ENCODE data around the gene PI4KB. TPM values are rescaled to one million over a fixed set of nuclear protein-coding genes. Genes with fewer than 3 reads are reported as not detected.

Gene PI4KB
- total and polyA plus RNA-seq, 2 of the 4 experiments (the other 2 are of a cell fraction), result 82.4 to 94.5 TPM

GRCh38 chr1:151336556-151336955, 9.3 kb upstream of the PI4KB start:
- Histone ChIP-seq H3K14ac (replicated peaks; ENCODE audit: low read depth, low read length) (no peak overlapping the region), H3K9me3 (ENCODE audit: control insufficient read depth, insufficient read depth, low read length) (no peaks in the 10 kb centered on the region), H3K9me1 (ENCODE audit: insufficient read depth, low read length) (no peaks in the 10 kb centered on the region; the same call in 1 of the 2 replicates), H3K27me3 (ENCODE audit: control insufficient read depth, insufficient read depth, low read length) (no peaks in the 10 kb centered on the region), H3K56ac (ENCODE audit: extremely low read depth, insufficient read depth, low read length) (no peak overlapping the region), H3K23ac (ENCODE audit: low read depth, low read length) (0 out of 2 replicates have a peak overlapping the region, but pooled peaks have one; percentile 2), H4K91ac (ENCODE audit: insufficient read depth, low read depth, low read length) (no peak overlapping the region), H2BK15ac (ENCODE audit: low read depth, low read length) (no peak overlapping the region), H3K4ac (ENCODE audit: low read depth, low read length) (no peak overlapping the region), H4K5ac (ENCODE audit: low read depth, low read length) (no peak overlapping the region), H3K9ac (ENCODE audit: low read depth, low read length) (no peak overlapping the region), H3K4me1 (ENCODE audit: control insufficient read depth, insufficient read depth, low read length) (no peaks in the 10 kb centered on the region), H3K27ac (ENCODE audit: insufficient read depth, low read length) (no peak overlapping the region), H2AK5ac (ENCODE audit: low read depth, low read length) (no peak overlapping the region), H2AK9ac (replicated peaks; ENCODE audit: low read depth, low read length, poor library complexity) (no peak overlapping the region), H2AFZ (replicated peaks; ENCODE audit: low read length, poor library complexity) (no peak overlapping the region), H3K36me3 (ENCODE audit: control insufficient read depth, insufficient read depth, low read length) (no peaks in the 10 kb centered on the region), H4K8ac (ENCODE audit: low read depth in 2 of 2, low read length in 2 of 2) (no peak overlapping the region), H2BK5ac (ENCODE audit: low read depth, low read length, poor library complexity, severe bottlenecking) (no peak overlapping the region), H2BK20ac (ENCODE audit: low read depth, low read length) (no peak overlapping the region), H3K4me2 (ENCODE audit: low read depth, low read length) (no peak overlapping the region), H2BK120ac (ENCODE audit: low read depth, low read length) (no peak overlapping the region), H3K18ac (ENCODE audit: low read depth, low read length) (no peak overlapping the region), H3K79me1 (ENCODE audit: low read depth in 1 of 2, low read length in 2 of 2) (no peaks in the 10 kb centered on the region), H3K4me3 (ENCODE audit: insufficient read depth, low read depth, low read length) (no peak overlapping the region), H4K20me1 (ENCODE audit: insufficient read depth, low read length) (no peaks in the 10 kb centered on the region)
- intact Hi-C loops (cut with micrococcal nuclease), result no loop called here
- BruUV-seq (replicated peaks), result no TSS peak
- no peak for ATAC-seq (ENCODE audit: low read depth)
- no peak for DNase-seq
- in situ Hi-C loops (cut with MboI; ENCODE audit: low sequenced_read_pairs), result no loop called here
- WGBS, 2 experiments (ENCODE audit: extremely low coverage in 2 of 2, insufficient read length in 1 of 2), result no CpG with 5 or more reads among the region's 3 CpGs
- TF ChIP-seq CHD1 (IDR thresholded peaks at IDR 0.05; ENCODE audit: low read depth, low read length), result no peak
- TF ChIP-seq POLR2A (IDR thresholded peaks at IDR 0.05; ENCODE audit: low read depth, low read length), result no peak
- no peak for TF ChIP-seq RCOR1 (IDR thresholded peaks at IDR 0.05; ENCODE audit: insufficient replicate concordance, low read length)
- TF ChIP-seq NFE2L2 (IDR thresholded peaks at IDR 0.05; ENCODE audit: low read depth, low read length), result no peak
- no peak for TF ChIP-seq RFX5 (IDR thresholded peaks at IDR 0.05; ENCODE audit: low read depth, low read length)
- TF ChIP-seq CTCF (conservative IDR thresholded peaks at IDR 0.05; ENCODE audit: low read depth, low read length), result no peak
- TF ChIP-seq BHLHE40 (IDR thresholded peaks at IDR 0.05; ENCODE audit: low read depth, low read length), result no peak
- TF ChIP-seq ELK1 (IDR thresholded peaks at IDR 0.05; ENCODE audit: borderline replicate concordance, low read depth, low read length), result no peak
- TF ChIP-seq MAFK (IDR thresholded peaks at IDR 0.05; ENCODE audit: low read depth, low read length), result no peak
- TF ChIP-seq MXI1 (IDR thresholded peaks at IDR 0.05; ENCODE audit: borderline replicate concordance, low read depth, low read length), result no peak
- no peak for TF ChIP-seq USF2 (IDR thresholded peaks at IDR 0.05; ENCODE audit: low read depth, low read length)
- no peak for TF ChIP-seq RAD21 (IDR thresholded peaks at IDR 0.05; ENCODE audit: low read length)
- TF ChIP-seq SMC3 (IDR thresholded peaks at IDR 0.05; ENCODE audit: low read depth, low read length), result no peak
- TF ChIP-seq FOS (IDR thresholded peaks at IDR 0.05; ENCODE audit: low read depth, low read length), result no peak
- TF ChIP-seq CEBPB (IDR thresholded peaks at IDR 0.05; ENCODE audit: low read depth, low read length), result no peak
- no peak for TF ChIP-seq MAZ (IDR thresholded peaks at IDR 0.05; ENCODE audit: borderline replicate concordance, low read depth, low read length)
- POLR2A ChIA-PET (ENCODE audit: unreplicated experiment), result interaction anchor here (0.6 kb wide), 1 partner anchor 86 kb away, joined by 8 read pairs; no protein-coding TSS in a partner anchor
- CTCF ChIA-PET, result interaction anchor here (0.8 kb wide), 1 partner anchor 36 kb away, joined by 4 read pairs; no protein-coding TSS in a partner anchor
- dilution Hi-C loops (cut with HindIII; ENCODE audit: low sequenced_read_pairs, unreplicated experiment), result no loop called here

Measured in IMR-90 (cell line).